ENCODE measurements around the gene SUFU. TPM values are rescaled to one million over a fixed set of nuclear protein-coding genes. Genes with fewer than 3 reads are reported as not detected.

The SUFU gene
- polyA plus RNA-seq, 1 experiment = 8.5 TPM

DNA sequence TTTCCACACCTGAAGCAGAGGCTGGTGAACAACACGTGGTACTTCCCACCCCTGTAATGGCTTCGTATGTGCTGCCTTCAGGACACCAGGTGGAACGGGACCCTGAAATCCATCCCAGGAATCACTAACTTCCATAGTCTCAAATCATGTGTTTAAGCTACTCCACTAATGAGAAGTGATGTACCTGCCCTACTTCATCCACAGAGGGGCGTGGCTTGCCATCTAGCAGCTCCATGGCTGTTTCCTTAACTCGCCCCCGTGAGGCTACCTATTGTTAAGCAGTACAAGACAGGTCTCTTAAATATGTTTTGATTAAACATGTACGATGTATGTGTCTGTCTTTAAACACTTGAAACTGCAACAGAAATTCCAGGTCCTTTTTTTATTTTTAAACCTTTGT lies 178.6 kb downstream of the SUFU start:
- H3K4me3 ChIP-seq (ENCODE audit: low read depth, low read length) = no peak overlapping the region
- H3K36me3 ChIP-seq (ENCODE audit: control insufficient read depth, insufficient read depth, low read length) = peaks cover 3% of the 10 kb centered on the region
- ChIA-PET POLR2A (no interaction called here), CTCF (no interaction called here)
- H3K27me3 ChIP-seq (ENCODE audit: control insufficient read depth, insufficient read depth, low read length) = no peaks in the 10 kb centered on the region
- TF ChIP-seq CTCF (IDR thresholded peaks at IDR 0.05; ENCODE audit: insufficient read depth, low read depth, low read length) = no peak
- DNase-seq (ENCODE audit: low read depth) = no peak

DNA sequence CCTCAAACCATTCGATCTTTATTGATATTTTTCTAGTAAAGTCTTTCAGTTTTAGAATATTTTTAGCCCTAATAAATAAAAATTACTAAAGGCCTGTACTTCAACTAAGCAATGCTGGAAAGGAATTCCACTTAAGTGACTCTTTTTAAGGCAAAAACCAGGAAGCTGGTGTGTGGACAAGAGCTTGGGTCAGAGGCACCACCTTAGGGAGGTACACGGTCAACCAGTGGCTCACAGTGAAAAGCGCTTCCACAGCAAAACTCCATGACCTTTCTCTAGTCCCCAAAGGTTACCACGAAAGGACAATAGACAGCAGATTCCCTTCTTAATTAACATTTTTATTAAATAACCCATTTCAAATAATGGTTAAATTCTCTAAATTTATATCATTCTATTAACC lies 179.2 kb downstream of the SUFU start:
- Histone ChIP-seq H3K36me3 (ENCODE audit: control insufficient read depth, insufficient read depth, low read length) (peaks cover 3% of the 10 kb centered on the region), H3K4me3 (ENCODE audit: low read depth, low read length) (no peak overlapping the region), H3K27me3 (ENCODE audit: control insufficient read depth, insufficient read depth, low read length) (no peaks in the 10 kb centered on the region)
- ChIA-PET POLR2A (no interaction called here), CTCF (no interaction called here)
- no peak for DNase-seq (ENCODE audit: low read depth)
- no peak for TF ChIP-seq CTCF (IDR thresholded peaks at IDR 0.05; ENCODE audit: insufficient read depth, low read depth, low read length)

Small RNA genes within 50 kb of the gene (small RNA-seq; reads per million reads assigned to genes)
- not detected for gene RNU6-43P (ENCODE audit: insufficient read length, low read depth, low replicate concordance)

Other genes starting within 250 kb of the SUFU start
- gene NFKB2, start 108.3 kb upstream of the SUFU start, polyA plus RNA-seq (2011; rRNA removed) = 17.8 and 31.3 TPM in 2 replicates
- 1.2 and 1.8 TPM in 2 replicates for gene PSD, start 85.2 kb upstream of the SUFU start, polyA plus RNA-seq (2011; rRNA removed)
- 3.5 and 7.5 TPM in 2 replicates for gene FBXL15, start 83.1 kb upstream of the SUFU start, polyA plus RNA-seq (2011; rRNA removed)
- gene CUEDC2, start 71.4 kb upstream of the SUFU start, polyA plus RNA-seq (2011; rRNA removed) = 51.2 and 74.4 TPM in 2 replicates
- not detected in 2 replicates for gene C10orf95, start 52.4 kb upstream of the SUFU start, polyA plus RNA-seq (2011; rRNA removed)
- gene ACTR1A, start 1.3 kb upstream of the SUFU start, polyA plus RNA-seq (2011; rRNA removed) = 178 and 216 TPM in 2 replicates
- gene TRIM8, start 140.5 kb downstream of the SUFU start, polyA plus RNA-seq (2011; rRNA removed) = 60.4 and 105 TPM in 2 replicates
- gene ARL3, start 210.4 kb downstream of the SUFU start, polyA plus RNA-seq (2011; rRNA removed) = 8.1 and 10.8 TPM in 2 replicates
- 4.3 and 5.6 TPM in 2 replicates for gene SFXN2, start 210.7 kb downstream of the SUFU start, polyA plus RNA-seq (2011; rRNA removed)
- 45.3 and 52.4 TPM in 2 replicates for gene WBP1L, start 240.0 kb downstream of the SUFU start, polyA plus RNA-seq (2011; rRNA removed)

Measured in BJ (cell line).